ENCODE data around the gene SH3BP4. TPM values are rescaled to one million over a fixed set of nuclear protein-coding genes. Genes with fewer than 3 reads are reported as not detected.

Gene SH3BP4
- total RNA-seq, 1 donor from 2014 or later = 1.1 TPM

- no peaks in the 10 kb centered on the region for H3K36me3 Mint-ChIP-seq (ENCODE audit: low read depth)
- CTCF ChIA-PET = no interaction called here
These were observed 75.9 kb downstream of the SH3BP4 start for GRCh38 chr2:235027558-235028214.

GRCh38 chr2:235028646-235029045 is 76.8 kb downstream of the SH3BP4 start:
- no peak for TF ChIP-seq CTCF (IDR thresholded peaks at IDR 0.05)
- intact Hi-C loops (cut with micrococcal nuclease) = no loop called here
- H3K36me3 Mint-ChIP-seq (ENCODE audit: low read depth) = no peaks in the 10 kb centered on the region
- POLR2A ChIA-PET = no interaction called here
- no peak overlapping the region for H3K27ac Mint-ChIP-seq
- CTCF ChIA-PET = no interaction called here
- H3K9me3 Mint-ChIP-seq = no peaks in the 10 kb centered on the region
- H3K4me1 Mint-ChIP-seq = no peaks in the 10 kb centered on the region
- no peak overlapping the region for H3K4me3 Mint-ChIP-seq
- ATAC-seq (ENCODE audit: low read depth) (no peak), DNase-seq (no peak)
- peaks cover 3% of the 10 kb centered on the region for H3K27me3 Mint-ChIP-seq

More at GRCh38 chr2:235027558-235028214, 75.9 kb downstream of the SH3BP4 start:
- no peak overlapping the region for H3K4me3 Mint-ChIP-seq
- no peaks in the 10 kb centered on the region for H3K9me3 Mint-ChIP-seq
- ATAC-seq (ENCODE audit: low read depth) = no peak
- intact Hi-C loops (cut with micrococcal nuclease) = no loop called here
- peaks cover 3% of the 10 kb centered on the region for H3K27me3 Mint-ChIP-seq
- POLR2A ChIA-PET = no interaction called here
- H3K27ac Mint-ChIP-seq = no peak overlapping the region
- TF ChIP-seq CTCF (IDR thresholded peaks at IDR 0.05) = no peak
- H3K4me1 Mint-ChIP-seq = no peaks in the 10 kb centered on the region
- DNase-seq = no peak

- ChIA-PET POLR2A (no interaction called here), CTCF (no interaction called here)
- Mint-ChIP-seq H3K36me3 (ENCODE audit: low read depth) (no peaks in the 10 kb centered on the region), H3K27ac (no peak overlapping the region), H3K4me1 (no peaks in the 10 kb centered on the region), H3K9me3 (no peaks in the 10 kb centered on the region), H3K27me3 (peaks cover 3% of the 10 kb centered on the region), H3K4me3 (no peak overlapping the region)
- ATAC-seq (ENCODE audit: low read depth) (no peak), DNase-seq (no peak)
- TF ChIP-seq CTCF (IDR thresholded peaks at IDR 0.05) = no peak
- intact Hi-C loops (cut with micrococcal nuclease) = no loop called here
These were observed 77.2 kb downstream of the SH3BP4 start for GRCh38 chr2:235029054-235029453.

GRCh38 chr2:235030126-235030525 is 78.3 kb downstream of the SH3BP4 start:
- H3K27ac Mint-ChIP-seq = no peak overlapping the region
- intact Hi-C loops (cut with micrococcal nuclease) = no loop called here
- H3K36me3 Mint-ChIP-seq (ENCODE audit: low read depth) = no peaks in the 10 kb centered on the region
- no peak overlapping the region for H3K4me3 Mint-ChIP-seq
- no peaks in the 10 kb centered on the region for H3K9me3 Mint-ChIP-seq
- ChIA-PET POLR2A (no interaction called here), CTCF (no interaction called here)
- no peaks in the 10 kb centered on the region for H3K4me1 Mint-ChIP-seq
- DNase-seq (no peak), ATAC-seq (ENCODE audit: low read depth) (no peak)
- TF ChIP-seq CTCF (IDR thresholded peaks at IDR 0.05) = no peak
- H3K27me3 Mint-ChIP-seq = peaks cover 3% of the 10 kb centered on the region

- Mint-ChIP-seq H3K9me3 (no peaks in the 10 kb centered on the region), H3K4me1 (no peaks in the 10 kb centered on the region), H3K36me3 (ENCODE audit: low read depth) (no peaks in the 10 kb centered on the region), H3K27me3 (peaks cover 3% of the 10 kb centered on the region), H3K27ac (no peak overlapping the region), H3K4me3 (no peak overlapping the region)
- no peak for ATAC-seq (ENCODE audit: low read depth)
- ChIA-PET CTCF (no interaction called here), POLR2A (no interaction called here)
- DNase-seq = no peak
- intact Hi-C loops (cut with micrococcal nuclease) = no loop called here
- no peak for TF ChIP-seq CTCF (IDR thresholded peaks at IDR 0.05)
These were observed 79.1 kb downstream of the SH3BP4 start for GRCh38 chr2:235030936-235031335.

Measured in activated B cell treated with CpG ODN at 0.5 μM for 24 hours (primary cell).